Right lobe of liver (tissue), 6 donors: ENCODE results near the gene CIROP. TPM values are rescaled to one million over a fixed set of nuclear protein-coding genes. Genes with fewer than 3 reads are reported as not detected.

Source experiments
- ATAC-seq, 4 donors: fragments of 200-7000 bp; cut with Tn5 transposase; one replicate each; pipeline ENCODE4 v1.9.1; 2020; ENCODE audit warnings: mild to moderate bottlenecking in 4 of 4, moderate library complexity in 4 of 4
- DNase-seq, 3 donors: peaks; one replicate each; pipeline ENCODE4 v3.0.0-alpha.2; 2020
- H3K27ac ChIP-seq, 3 donors: fragments of 200-600 bp; one replicate each; pipeline ENCODE4 v1.8.0; 2022
- H3K27me3 ChIP-seq, 2 donors: fragments of 200-600 bp; one replicate each; pipeline ENCODE4 v1.8.0; 2022
- H3K36me3 ChIP-seq, 4 donors: fragments of 200-600 bp; sonication (generic) in 1 of 4; one replicate each; pipeline versions ENCODE4 v1.5.1 to v1.8.0; 2017 to 2022; ENCODE audit warnings: control low read depth in 1 of 4
- H3K4me1 ChIP-seq, 4 donors: fragments of 200-600 bp; sonication (generic) in 1 of 4; one replicate each; pipeline versions ENCODE4 v1.5.1 to v1.8.0; 2017 to 2022; ENCODE audit warnings: control low read depth in 1 of 4
- H3K4me3 ChIP-seq, 3 donors: fragments of 200-600 bp; one replicate each; pipeline ENCODE4 v1.8.0; 2022
- H3K9me3 ChIP-seq, 4 donors: fragments of 200-600 bp; sonication (generic) in 1 of 4; one replicate each; pipeline versions ENCODE4 v1.5.1 to v1.8.0; 2017 to 2022; ENCODE audit warnings: control low read depth in 1 of 4
- POLR2A ChIP-seq: fragments of 450-650 bp; IDR thresholded peaks from one replicate; pipeline ENCODE4 v1.6.1; 2017; ENCODE audit warnings: antibody characterized with exemption, mild to moderate bottlenecking
- WGBS: methylation state at CpG from one replicate; pipeline ENCODE4 v1.1.6; 2018; ENCODE audit warnings: low coverage, low lambda C conversion rate; ENCODE audit not compliant: insufficient coverage; ENCODE audit errors: missing lambda C conversion rate; 5-methylcytosine and 5-hydroxymethylcytosine counted together
- intact Hi-C, 2 donors: fragments of 100-400 bp; cut with DNase I; formaldehyde crosslinking; loops; one replicate each; pipeline versions ENCODE4 v1.11.2 to v1.14.1; 2022
- total RNA-seq, 6 experiments: library from RNA; depleted of rRNA in 2 of 6; stranded (reverse); fragments of >200 nt in 2 of 6; fragmentation: NEBNext Ultra II Directional in 3 of 6; extraction: Animal tissue kit (Norgen Biotek cat#: 25700) in 3 of 6; gene quantifications; one replicate each; pipeline versions ENCODE4 v1.1.0 to v1.2.4, GENCODE V29; 2016 to 2023
- TF ChIP-seq, protein P1 (sequence below), 4 donors: fragments of 200-600 bp in 3 of 4; fragments of 450-650 bp in 1 of 4; IDR thresholded peaks; one replicate each; pipeline versions ENCODE4 v1.5.1 to v1.8.0; 2016 to 2022; ENCODE audit warnings: antibody characterized with exemption in 4 of 4, mild to moderate bottlenecking in 2 of 4
- donor health status: DM: no; HTN: yes; CAD: no.
- donor health status: DM: no; HTN: no; CAD: no.
- donor health status: DM: no; HTN: no; CAD: no.
- donor health status: DM: no; HTN: yes; CAD: no.
- donor health status: DM: no; HTN: yes; CAD: no.

CIROP gene
- total RNA-seq, 6 experiments from 2014 or later = not detected

DNA sequence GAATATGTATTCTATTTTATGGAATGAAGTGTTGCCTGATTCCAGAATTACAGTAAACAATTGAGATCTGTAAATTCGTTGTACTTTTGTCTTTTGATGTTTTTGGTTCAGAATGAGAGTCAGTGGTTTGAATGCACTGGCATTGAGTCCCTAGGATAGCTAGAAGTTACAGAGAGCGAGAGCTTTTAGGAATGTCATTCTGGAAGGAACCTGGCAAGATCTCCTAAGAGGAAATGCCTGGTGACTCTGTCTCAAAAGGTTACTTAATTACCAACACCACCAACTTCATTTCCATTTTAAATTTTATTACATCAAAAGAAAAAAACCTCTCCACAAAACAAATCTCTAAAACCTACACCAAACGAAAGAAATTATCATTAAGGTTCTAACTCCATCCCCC lies 20.2 kb upstream of the CIROP start:
- TF ChIP-seq, protein P1, sequence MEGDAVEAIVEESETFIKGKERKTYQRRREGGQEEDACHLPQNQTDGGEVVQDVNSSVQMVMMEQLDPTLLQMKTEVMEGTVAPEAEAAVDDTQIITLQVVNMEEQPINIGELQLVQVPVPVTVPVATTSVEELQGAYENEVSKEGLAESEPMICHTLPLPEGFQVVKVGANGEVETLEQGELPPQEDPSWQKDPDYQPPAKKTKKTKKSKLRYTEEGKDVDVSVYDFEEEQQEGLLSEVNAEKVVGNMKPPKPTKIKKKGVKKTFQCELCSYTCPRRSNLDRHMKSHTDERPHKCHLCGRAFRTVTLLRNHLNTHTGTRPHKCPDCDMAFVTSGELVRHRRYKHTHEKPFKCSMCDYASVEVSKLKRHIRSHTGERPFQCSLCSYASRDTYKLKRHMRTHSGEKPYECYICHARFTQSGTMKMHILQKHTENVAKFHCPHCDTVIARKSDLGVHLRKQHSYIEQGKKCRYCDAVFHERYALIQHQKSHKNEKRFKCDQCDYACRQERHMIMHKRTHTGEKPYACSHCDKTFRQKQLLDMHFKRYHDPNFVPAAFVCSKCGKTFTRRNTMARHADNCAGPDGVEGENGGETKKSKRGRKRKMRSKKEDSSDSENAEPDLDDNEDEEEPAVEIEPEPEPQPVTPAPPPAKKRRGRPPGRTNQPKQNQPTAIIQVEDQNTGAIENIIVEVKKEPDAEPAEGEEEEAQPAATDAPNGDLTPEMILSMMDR (IDR thresholded peaks at IDR 0.05) = no peak
- TF ChIP-seq POLR2A = no peak
- Histone ChIP-seq H3K27ac (no peak overlapping the region), H3K4me1 (no peaks in the 10 kb centered on the region), H3K27me3 (no peaks in the 10 kb centered on the region), H3K36me3 (no peaks in the 10 kb centered on the region), H3K9me3 (no peaks in the 10 kb centered on the region), H3K4me3 (no peak overlapping the region)
- WGBS = 25% methylated on average over 3 of the region's 3 CpGs
- DNase-seq (no peak), ATAC-seq (no peak)
- intact Hi-C loops = loop anchor here (5.0 to 10.0 kb wide), 2 partner anchors 62 to 260 kb away; no protein-coding TSS in a partner anchor

DNA sequence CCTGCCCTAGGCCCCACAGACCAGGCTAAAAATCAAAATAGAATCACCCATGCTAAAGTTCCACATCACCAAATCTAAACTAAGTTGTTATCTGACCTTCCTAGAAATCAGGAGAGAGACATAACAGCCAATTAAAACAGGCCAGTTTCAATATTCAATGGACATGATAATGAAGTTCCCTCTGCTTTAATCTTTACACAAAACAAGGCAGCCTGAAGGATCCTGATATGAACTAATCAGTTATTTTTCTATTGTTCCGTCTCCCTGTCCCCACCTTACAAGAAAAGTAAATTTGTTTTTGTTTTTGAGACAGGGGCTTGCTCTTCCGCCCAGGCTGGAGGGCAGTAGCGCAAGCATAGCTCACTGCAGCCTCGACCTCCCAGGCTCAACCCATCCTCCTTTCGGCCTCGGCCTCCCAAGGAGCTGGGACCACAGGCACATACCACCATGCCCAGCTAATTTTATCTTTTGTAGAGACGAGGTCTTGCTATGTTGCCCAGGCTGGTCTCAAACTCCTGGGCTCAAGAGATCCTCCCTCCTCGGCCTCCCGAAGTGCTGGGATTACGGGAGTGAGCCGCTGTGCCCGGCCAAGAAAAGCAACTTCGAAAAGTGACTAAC lies 19.7 kb upstream of the CIROP start:
- H3K36me3 ChIP-seq = no peaks in the 10 kb centered on the region
- H3K27ac ChIP-seq = no peak overlapping the region
- ATAC-seq (no peak), DNase-seq (no peak)
- no peaks in the 10 kb centered on the region for H3K9me3 ChIP-seq
- TF ChIP-seq, protein P1 (IDR thresholded peaks at IDR 0.05) = no peak
- TF ChIP-seq POLR2A = no peak
- no peak overlapping the region for H3K4me3 ChIP-seq
- intact Hi-C loops = loop anchor here in 1 of 2 donors (10.0 kb wide), 1 partner anchor 260 kb away; no protein-coding TSS in a partner anchor
- WGBS = 78% methylated on average over 13 of the region's 13 CpGs
- H3K27me3 ChIP-seq = no peaks in the 10 kb centered on the region
- no peaks in the 10 kb centered on the region for H3K4me1 ChIP-seq

DNA sequence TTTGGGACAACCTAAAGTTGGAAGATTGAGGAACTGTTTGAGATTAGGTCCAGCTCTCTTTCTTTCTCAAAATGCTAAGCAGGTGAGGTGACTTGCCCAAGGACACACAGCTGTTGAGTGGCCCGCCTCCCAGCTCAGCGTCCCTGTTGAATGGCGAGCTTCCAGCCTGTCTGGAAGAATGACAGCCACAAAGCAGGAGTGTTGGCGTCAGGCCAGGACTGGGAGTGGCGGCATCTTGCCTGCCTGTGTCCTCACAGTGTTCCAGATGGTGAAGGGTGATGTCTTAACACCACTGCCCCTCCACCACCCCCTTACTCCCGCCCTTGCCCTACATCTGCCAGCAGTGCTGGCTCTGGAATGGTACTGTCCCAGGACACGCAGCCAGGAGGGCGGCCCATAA lies 18.6 kb upstream of the CIROP start:
- ATAC-seq = no peak
- WGBS = 55% methylated on average over 4 of the region's 8 CpGs
- intact Hi-C loops = loop anchor here in 1 of 2 donors (10.0 kb wide), 1 partner anchor 261 kb away; no protein-coding TSS in a partner anchor
- no peak for DNase-seq
- H3K36me3 ChIP-seq = no peaks in the 10 kb centered on the region
- H3K4me1 ChIP-seq = no peaks in the 10 kb centered on the region
- no peak for TF ChIP-seq POLR2A
- TF ChIP-seq, protein P1 (IDR thresholded peaks at IDR 0.05) = no peak
- no peaks in the 10 kb centered on the region for H3K9me3 ChIP-seq
- H3K4me3 ChIP-seq = no peak overlapping the region
- no peak overlapping the region for H3K27ac ChIP-seq
- H3K27me3 ChIP-seq = no peaks in the 10 kb centered on the region

GRCh38 chr14:23122086-23122485 lies 17.3 kb upstream of the CIROP start:
- DNase-seq (no peak), ATAC-seq (no peak)
- Histone ChIP-seq H3K27me3 (no peaks in the 10 kb centered on the region), H3K27ac (no peak overlapping the region), H3K36me3 (no peaks in the 10 kb centered on the region), H3K9me3 (no peaks in the 10 kb centered on the region), H3K4me3 (no peak overlapping the region), H3K4me1 (no peaks in the 10 kb centered on the region)
- intact Hi-C loops = loop anchor here in 1 of 2 donors (10.0 kb wide), 1 partner anchor 263 kb away; no protein-coding TSS in a partner anchor
- TF ChIP-seq, protein P1 (IDR thresholded peaks at IDR 0.05) = no peak
- no peak for TF ChIP-seq POLR2A
- 79% methylated on average over 6 of the region's 6 CpGs for WGBS
